Breast epithelium (tissue), 3 donors: ENCODE measurements around the gene EPHA4.

Source experiments
- POLR2A ChIP-seq: fragments of 450-650 bp; IDR thresholded peaks from one replicate; pipeline ENCODE4 v1.6.1; 2016; ENCODE audit warnings: antibody characterized with exemption, mild to moderate bottlenecking, moderate library complexity
- POLR2AphosphoS5 ChIP-seq, 3 donors: sonication (generic); formaldehyde crosslinking; IDR thresholded peaks; one replicate each; pipeline ENCODE4 v1.6.1; 2017; ENCODE audit warnings: antibody characterized with exemption in 3 of 3
- TF ChIP-seq, protein P1 (sequence below), 3 donors: fragments of 450-650 bp; IDR thresholded peaks; one replicate each; pipeline ENCODE4 v1.5.1; 2016 to 2017; ENCODE audit warnings: antibody characterized with exemption in 3 of 3, mild to moderate bottlenecking in 3 of 3, moderate library complexity in 3 of 3

DNA sequence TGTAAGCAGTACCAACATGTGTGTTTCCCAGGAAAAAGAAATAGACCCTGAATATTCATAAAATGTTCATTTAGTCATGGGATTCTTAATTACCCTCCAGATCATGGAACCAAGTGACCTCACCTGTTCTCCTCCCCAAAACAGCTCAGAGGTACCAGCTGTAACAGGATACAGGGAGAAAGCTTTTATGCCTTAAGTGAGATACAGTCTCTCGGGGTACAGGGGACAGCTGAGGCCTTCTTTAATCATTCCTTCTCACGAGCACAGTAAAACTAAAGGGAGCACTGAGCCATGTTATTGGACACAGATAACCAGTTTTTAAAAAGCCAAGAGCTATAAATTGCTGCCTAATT, 16.6 kb downstream of the EPHA4 start:
- TF ChIP-seq POLR2AphosphoS5 (IDR thresholded peaks at IDR 0.05) (no peak), POLR2A (no peak)
- TF ChIP-seq, protein P1, sequence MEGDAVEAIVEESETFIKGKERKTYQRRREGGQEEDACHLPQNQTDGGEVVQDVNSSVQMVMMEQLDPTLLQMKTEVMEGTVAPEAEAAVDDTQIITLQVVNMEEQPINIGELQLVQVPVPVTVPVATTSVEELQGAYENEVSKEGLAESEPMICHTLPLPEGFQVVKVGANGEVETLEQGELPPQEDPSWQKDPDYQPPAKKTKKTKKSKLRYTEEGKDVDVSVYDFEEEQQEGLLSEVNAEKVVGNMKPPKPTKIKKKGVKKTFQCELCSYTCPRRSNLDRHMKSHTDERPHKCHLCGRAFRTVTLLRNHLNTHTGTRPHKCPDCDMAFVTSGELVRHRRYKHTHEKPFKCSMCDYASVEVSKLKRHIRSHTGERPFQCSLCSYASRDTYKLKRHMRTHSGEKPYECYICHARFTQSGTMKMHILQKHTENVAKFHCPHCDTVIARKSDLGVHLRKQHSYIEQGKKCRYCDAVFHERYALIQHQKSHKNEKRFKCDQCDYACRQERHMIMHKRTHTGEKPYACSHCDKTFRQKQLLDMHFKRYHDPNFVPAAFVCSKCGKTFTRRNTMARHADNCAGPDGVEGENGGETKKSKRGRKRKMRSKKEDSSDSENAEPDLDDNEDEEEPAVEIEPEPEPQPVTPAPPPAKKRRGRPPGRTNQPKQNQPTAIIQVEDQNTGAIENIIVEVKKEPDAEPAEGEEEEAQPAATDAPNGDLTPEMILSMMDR (IDR thresholded peaks at IDR 0.05): no peak
